Measurements from ENCODE around the gene CYP17A1.
"Not testable (repeated sequence)": the region's sequence is repeated elsewhere in the genome, so short reads cannot be mapped to it uniquely, and the experiment has no call there.

Gene CYP17A1

DNA sequence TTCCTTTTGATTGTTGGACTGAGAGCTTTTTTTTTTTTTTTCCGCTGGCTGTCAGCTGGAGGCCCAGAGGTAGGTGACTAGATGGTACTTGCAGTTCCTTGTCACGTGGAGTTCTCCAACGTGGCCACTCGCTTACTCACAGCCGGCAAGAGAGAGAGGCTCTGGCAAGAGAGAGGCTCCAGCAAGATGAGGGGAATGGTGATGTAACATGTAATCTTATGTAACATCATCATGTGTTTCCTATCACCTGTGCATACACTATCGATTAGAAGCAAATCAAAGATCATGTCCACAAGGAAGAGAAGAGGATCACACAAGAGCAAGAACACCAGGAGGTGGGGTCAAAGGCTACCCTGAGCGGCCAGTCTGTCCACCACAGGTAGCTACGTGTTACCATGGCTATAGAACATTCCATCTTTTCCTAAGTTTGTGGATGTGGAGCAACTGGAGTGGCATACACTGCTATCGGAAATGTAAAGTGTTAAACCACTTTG, 12.9 kb upstream of the CYP17A1 start:
- H3K9me3 Mint-ChIP-seq = no peaks in the 10 kb centered on the region

DNA sequence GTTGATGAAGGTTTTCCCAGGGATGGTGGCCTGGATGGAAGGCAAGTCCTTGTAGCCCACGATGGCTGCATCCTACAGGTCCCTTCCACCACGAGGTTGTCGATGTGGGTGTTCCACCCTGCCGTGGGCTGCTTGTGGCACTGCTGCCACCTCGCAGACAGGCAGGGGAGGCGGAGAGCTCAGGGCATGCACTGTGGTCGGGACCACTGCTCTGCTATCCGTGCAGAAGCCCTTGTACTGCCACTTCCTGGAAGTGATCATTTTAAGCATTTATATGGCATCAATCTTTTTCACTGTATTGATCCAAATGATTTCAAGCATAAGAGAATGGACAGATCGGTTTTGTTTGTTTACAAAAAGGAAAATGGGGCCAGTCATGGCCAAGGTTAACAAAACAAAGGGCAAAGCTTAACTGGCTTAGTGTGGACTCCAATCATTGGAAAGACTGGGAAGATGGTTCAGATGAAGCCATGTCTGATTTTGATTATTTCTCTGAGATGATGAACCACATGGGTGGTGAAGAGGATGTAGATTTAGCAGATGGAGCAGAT, 8.2 kb upstream of the CYP17A1 start:
- no peaks in the 10 kb centered on the region for H3K27me3 Mint-ChIP-seq
- H3K4me1 Mint-ChIP-seq = no peaks in the 10 kb centered on the region
- H3K4me3 Mint-ChIP-seq = no peak overlapping the region
- H3K27ac Mint-ChIP-seq = no peak overlapping the region
- ATAC-seq (no peak), DNase-seq (no peak)
- no peaks in the 10 kb centered on the region for H3K9me3 Mint-ChIP-seq

More for the DNA sequence above, 12.9 kb upstream of the CYP17A1 start:
- Mint-ChIP-seq H3K27ac (peak overlapping the region in 1 of 2 donors; percentile 4), H3K4me1 (peaks cover 6% of the 10 kb centered on the region), H3K4me3 (no peak overlapping the region), H3K27me3 (no peaks in the 10 kb centered on the region)
- no peak for DNase-seq
- no peak for ATAC-seq

DNA sequence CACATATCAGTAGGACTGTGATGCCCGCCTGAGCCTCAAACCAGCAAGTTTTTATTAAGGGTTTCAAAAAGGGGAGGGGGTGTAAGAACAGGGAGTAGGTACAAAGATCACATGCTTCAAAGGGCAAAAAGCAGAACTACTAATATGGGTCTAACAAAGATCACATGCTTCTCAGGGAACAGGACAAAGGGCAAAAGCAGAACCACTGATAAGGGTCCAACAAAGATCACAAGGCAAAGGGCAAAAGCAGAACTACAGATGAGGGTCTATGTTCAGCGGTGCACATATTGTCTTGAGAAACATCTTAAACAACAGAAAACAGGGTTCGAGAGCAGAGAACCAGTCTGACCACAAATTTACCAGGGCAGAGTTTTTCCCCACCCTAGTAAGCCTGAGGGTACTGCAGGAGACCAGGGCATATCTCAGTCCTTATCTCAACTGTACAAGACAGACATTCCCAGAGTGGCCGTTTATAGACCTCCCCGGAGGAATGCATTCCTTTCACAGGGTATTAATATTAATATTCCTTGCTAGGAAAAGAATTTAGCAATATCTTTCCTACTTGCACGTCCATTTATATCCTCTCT, 7.1 kb upstream of the CYP17A1 start:
- not testable (repeated sequence) for H3K9me3 Mint-ChIP-seq, H3K4me3 Mint-ChIP-seq, H3K27me3 Mint-ChIP-seq, H3K27ac Mint-ChIP-seq, ATAC-seq, H3K4me1 Mint-ChIP-seq, DNase-seq

DNA sequence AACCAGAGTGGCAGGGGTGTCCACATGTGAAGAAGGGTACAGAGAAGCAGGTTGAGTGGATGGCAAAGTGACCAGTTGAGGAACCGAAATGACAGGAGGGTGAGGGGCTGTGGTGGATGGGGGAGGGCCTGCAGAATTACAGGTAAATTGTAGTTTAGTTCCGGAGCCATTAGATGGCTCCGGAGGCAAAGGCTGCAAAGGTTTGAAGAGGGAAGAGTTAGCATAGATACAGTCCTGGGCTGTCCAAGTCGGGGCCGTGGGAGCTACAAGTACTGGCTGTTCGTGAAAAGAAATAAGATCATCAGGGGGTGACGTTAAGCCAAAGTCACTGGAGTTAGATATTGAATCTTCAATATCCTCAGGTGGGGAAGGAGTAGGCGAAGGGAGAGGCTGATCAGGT, 5.9 kb upstream of the CYP17A1 start:
- H3K9me3 Mint-ChIP-seq = not testable (repeated sequence)

DNA sequence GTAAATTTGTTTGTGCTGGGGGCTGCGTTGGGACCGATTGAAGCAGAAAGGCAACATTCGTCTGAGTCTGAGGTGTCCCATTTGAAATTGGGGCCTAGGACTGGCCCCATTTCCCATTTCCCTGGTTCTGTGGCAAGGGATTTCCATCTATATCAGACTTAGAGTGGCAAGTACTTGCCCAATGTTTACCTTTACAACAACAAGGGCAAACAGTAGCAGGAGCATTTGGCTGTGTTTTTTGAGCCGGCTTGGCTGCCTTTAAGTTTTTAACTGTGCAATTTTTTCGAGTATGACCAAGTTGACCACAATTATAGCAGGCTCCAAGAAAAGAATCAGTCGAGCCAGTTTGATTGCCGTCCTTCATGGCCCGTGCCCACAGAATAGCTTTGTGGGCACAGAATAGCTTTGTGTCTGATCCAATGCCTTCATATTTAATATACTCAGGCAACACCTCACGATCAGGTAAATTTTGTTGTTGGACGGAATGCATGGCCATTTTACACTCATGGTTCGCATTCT, 4.7 kb upstream of the CYP17A1 start:
- no peak for DNase-seq
- no peak for ATAC-seq
- peaks cover 7 to 11% of the 10 kb centered on the region in 2 donors for H3K9me3 Mint-ChIP-seq
- no peak overlapping the region for H3K27ac Mint-ChIP-seq
- H3K27me3 Mint-ChIP-seq = peaks cover 8% of the 10 kb centered on the region
- H3K4me1 Mint-ChIP-seq = no peaks in the 10 kb centered on the region
- H3K4me3 Mint-ChIP-seq = no peak overlapping the region

More for the DNA sequence above, 5.9 kb upstream of the CYP17A1 start:
- DNase-seq, ATAC-seq, H3K4me3 Mint-ChIP-seq, H3K27me3 Mint-ChIP-seq, H3K4me1 Mint-ChIP-seq, H3K27ac Mint-ChIP-seq: not testable (repeated sequence)

DNA sequence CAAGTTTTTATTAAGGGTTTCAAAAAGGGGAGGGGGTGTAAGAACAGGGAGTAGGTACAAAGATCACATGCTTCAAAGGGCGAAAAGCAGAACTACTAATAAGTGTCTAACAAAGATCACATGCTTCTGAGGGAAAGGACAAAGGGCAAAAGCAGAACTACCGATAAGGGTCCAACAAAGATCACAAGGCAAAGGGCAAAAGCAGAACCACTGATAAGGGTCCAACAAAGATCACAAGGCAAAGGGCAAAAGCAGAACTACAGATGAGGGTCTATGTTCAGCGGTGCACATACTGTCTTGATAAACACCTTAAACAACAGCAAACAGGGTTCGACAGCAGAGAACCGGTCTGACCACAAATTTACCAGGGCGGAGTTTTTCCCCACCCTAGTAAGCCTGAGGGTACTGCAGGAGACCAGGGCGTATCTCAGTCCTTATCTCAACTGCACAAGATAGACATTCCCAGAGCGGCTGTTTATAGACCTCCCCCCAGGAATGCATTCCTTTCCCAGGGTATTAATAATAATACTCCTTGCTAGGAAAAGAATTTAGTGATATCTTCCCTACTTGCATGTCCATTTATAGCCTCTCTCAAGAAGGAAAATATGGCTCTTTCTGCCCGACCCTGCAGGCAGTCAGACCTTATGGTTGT, 1.2 kb upstream of the CYP17A1 start:
- not testable (repeated sequence) for H3K4me3 Mint-ChIP-seq, ATAC-seq, H3K27me3 Mint-ChIP-seq, DNase-seq, H3K4me1 Mint-ChIP-seq, H3K27ac Mint-ChIP-seq
- H3K9me3 Mint-ChIP-seq = peaks cover 7 to 11% of the 10 kb centered on the region in 2 donors

DNA sequence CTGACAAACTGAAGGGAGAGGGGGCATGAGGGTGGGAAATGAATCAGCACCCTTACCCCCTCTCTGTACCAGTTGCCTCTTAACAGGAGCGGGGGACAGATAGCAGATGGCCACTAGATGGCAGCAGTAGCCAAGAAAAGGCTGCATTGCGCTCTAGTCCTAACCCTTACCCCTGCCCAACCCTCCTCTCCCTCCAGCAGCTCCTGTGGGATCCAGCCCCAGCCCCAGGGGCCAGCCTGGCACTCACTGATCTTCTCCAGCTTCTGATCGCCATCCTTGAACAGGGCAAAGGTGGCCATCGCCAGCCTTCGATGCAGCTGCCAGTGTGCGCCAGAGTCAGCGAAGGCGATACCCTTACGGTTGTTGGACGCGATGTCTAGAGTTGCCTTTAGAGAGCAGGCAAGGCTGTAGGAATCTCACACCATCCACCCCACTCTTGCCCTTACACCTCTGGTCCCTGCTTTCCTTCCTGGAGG, 2.2 kb downstream of the CYP17A1 start:
- Mint-ChIP-seq H3K4me1 (no peaks in the 10 kb centered on the region), H3K27ac (no peak overlapping the region), H3K27me3 (peaks cover 4% of the 10 kb centered on the region), H3K4me3 (no peak overlapping the region), H3K9me3 (peaks cover 7 to 11% of the 10 kb centered on the region in 2 donors)
- peak; percentile 73 to 75 for DNase-seq
- ATAC-seq = peak; percentile 98

DNA sequence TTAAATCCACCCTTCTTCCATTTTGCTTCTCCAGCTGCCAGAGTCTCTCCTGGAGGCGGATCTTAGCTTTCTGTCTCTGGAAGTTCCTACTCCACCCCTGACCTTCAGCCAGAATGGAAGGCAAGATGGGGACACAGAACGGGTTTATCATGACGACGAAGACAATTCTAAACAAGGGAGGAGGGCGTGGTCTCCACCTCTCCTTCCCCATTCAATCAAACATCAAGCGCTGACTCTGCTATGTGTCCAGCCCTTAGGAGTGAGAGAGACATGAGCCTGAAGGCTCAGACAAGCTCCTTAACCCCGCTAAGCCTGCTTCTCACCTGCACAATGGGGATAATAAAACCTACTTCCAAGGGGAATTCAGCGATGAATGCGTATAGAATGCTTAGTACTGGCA, 3.1 kb downstream of the CYP17A1 start:
- Mint-ChIP-seq H3K4me1 (no peaks in the 10 kb centered on the region), H3K27ac (no peak overlapping the region), H3K9me3 (peaks cover 7 to 11% of the 10 kb centered on the region in 2 donors), H3K4me3 (no peak overlapping the region), H3K27me3 (no peaks in the 10 kb centered on the region)
- DNase-seq (no peak), ATAC-seq (no peak)

DNA sequence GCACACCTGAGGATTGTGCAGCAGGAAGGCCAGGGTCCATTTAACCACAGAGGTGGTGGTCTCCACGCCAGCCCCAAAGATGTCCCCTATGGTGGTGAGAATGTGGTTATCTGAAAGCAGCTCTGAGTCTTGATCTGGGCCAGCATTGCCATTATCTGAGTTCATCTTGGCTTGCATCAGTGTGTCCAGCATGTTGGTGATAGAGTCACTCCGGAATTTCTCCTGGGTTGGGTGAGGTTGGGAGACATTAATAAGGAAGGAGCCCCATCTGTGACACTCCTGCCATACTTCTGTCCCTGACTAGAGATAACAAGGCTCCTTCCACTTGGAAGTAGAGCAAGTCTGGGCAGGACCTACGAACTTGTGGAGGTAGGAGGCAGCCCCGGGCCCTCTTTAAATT, 4.2 kb downstream of the CYP17A1 start:
- peaks cover 3 to 5% of the 10 kb centered on the region in 2 donors for H3K9me3 Mint-ChIP-seq
- ATAC-seq (no peak), DNase-seq (no peak)
- H3K4me1 Mint-ChIP-seq = no peaks in the 10 kb centered on the region
- no peak overlapping the region for H3K4me3 Mint-ChIP-seq
- H3K27me3 Mint-ChIP-seq = no peaks in the 10 kb centered on the region
- no peak overlapping the region for H3K27ac Mint-ChIP-seq

DNA sequence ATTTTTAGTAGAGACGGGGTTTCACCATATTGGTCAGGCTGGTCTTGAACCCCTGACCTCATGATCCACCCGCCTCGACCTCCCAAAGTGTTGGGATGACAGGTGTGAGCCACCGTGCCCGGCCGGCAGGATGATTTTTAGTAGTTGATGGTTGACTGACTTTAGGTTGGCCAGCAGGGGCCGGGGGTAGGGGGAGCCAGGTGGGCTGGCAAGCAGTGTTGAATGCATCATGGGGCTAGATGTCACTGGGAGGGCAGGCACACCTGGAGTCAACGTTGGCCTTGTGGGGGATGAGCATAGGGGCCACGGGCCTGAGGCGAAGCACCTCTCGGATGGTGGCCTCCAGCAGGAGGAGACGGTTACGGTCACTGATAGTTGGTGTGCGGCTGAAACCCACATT, 5.0 kb downstream of the CYP17A1 start:
- no peak overlapping the region for H3K4me3 Mint-ChIP-seq
- no peaks in the 10 kb centered on the region for H3K27me3 Mint-ChIP-seq
- H3K27ac Mint-ChIP-seq = no peak overlapping the region
- ATAC-seq = no peak
- H3K4me1 Mint-ChIP-seq = no peaks in the 10 kb centered on the region
- no peak for DNase-seq
- no peaks in the 10 kb centered on the region for H3K9me3 Mint-ChIP-seq

DNA sequence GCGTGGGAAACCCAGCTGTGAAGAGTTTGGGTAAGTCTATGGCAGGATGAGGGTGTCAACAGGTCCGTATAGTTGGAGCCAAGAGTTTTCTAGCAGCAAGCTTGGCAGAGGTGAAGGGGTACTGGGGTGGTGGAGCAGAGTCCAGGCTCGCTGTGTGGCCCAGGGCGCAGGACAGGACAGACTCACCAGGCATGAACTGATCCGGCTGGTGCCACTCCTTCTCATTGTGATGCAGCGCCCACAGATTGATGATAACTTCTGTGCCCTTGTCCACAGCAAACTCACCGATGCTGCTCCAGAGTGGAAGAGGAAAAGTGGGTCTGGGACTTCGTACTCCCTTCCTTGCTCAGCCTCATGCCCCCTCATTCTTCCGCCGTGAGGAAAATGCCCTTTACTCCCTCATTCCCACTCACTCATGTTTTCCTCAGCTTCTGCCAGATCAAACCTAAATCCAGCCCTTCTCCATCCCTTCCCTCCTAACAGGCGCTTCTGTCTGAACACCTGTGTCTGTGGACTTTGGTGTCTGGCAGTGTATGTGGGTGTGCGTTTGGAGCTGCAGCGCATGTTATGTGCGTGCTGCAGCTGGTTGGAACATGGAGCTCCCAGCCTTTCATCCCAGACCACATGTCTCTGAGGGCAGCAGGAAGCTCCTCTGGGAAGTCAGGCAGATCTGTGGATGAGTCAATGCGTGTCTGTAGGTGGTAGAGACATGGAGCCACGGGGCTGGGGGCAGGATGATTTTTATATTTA, 5.7 kb downstream of the CYP17A1 start:
- Mint-ChIP-seq H3K9me3 (no peaks in the 10 kb centered on the region), H3K4me1 (no peaks in the 10 kb centered on the region), H3K4me3 (no peak overlapping the region), H3K27ac (peak overlapping the region in 1 of 2 donors; percentile 85), H3K27me3 (no peaks in the 10 kb centered on the region)
- ATAC-seq = no peak
- DNase-seq = no peak

DNA sequence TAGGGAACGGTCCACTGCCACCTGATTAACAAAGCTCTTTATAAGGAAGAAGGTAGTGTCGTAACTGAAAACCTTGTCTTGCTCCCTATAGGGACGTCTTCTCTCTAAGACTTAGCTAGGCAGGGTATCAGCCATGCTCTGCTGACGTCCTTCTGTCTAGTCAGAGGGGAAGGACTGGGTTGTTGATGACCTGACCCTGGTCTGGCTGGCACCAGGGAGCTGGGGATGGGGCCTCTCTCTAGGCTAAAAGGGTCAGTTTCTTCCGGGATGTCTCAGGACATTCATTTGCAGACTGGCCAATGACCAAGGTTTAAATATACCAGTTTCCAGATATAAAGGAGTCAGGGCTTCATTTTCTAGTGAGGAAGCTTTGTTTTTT, 9.6 kb downstream of the CYP17A1 start:
- Mint-ChIP-seq H3K9me3 (no peaks in the 10 kb centered on the region), H3K27ac (no peak overlapping the region), H3K27me3 (no peaks in the 10 kb centered on the region), H3K4me3 (no peak overlapping the region), H3K4me1 (no peaks in the 10 kb centered on the region)
- no peak for DNase-seq
- no peak for ATAC-seq

DNA sequence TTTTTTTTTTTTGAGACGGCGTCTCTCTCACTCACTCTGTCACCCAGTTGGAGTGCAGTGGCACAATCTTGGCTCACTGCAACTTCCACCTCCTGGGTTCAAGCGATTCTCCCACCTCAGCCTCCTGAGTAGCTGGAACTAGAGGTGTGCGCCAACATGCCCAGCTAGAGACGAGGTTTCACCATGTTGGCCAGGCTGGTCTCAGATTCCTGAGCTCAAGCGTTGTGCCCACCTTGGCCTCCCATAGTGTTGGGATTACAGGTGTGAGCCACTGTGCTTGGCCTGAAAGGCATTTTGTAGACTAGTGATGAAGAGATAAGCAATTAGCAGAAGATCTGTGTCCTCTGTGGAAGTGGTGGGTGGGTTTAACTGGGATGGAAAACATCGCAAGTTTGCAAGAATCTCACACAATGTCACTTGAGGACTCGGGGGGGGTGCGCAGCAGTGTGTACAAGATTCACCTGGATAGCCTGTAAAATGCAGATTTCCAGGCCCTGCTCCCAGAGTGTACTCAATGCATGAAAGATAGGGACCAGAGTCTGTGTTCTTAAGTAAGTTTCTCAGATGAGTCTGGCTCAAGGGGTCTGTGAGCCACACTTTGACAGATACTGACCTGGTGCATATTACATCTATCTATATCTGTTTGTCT, 10.9 kb downstream of the CYP17A1 start:
- no peak for DNase-seq
- no peaks in the 10 kb centered on the region for H3K4me1 Mint-ChIP-seq
- no peaks in the 10 kb centered on the region for H3K9me3 Mint-ChIP-seq
- ATAC-seq = no peak
- no peak overlapping the region for H3K27ac Mint-ChIP-seq
- no peak overlapping the region for H3K4me3 Mint-ChIP-seq
- H3K27me3 Mint-ChIP-seq = no peaks in the 10 kb centered on the region

DNA sequence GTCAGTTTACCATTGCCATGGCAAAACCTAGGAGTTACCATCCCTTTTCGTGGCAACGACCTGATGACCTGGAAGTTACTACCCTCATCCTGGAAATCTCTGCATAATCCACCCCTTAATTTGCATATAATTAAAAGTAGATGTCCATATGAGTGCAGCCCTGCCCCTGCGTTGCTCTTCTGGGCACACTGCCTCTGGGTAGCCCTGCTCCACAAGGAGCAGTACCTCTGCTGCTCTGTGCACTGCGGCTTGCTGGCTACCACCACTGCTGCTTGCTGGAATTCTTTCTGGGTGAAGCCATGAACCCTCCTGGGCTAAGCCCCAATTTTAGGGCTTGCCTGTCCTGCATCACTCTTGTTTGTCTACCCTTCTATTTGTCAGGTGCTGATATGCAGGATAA, 12.5 kb downstream of the CYP17A1 start:
- H3K9me3 Mint-ChIP-seq = no peaks in the 10 kb centered on the region
- ATAC-seq (no peak), DNase-seq (no peak)
- no peaks in the 10 kb centered on the region for H3K4me1 Mint-ChIP-seq
- H3K4me3 Mint-ChIP-seq = no peak overlapping the region
- H3K27me3 Mint-ChIP-seq = no peaks in the 10 kb centered on the region
- H3K27ac Mint-ChIP-seq = no peak overlapping the region

DNA sequence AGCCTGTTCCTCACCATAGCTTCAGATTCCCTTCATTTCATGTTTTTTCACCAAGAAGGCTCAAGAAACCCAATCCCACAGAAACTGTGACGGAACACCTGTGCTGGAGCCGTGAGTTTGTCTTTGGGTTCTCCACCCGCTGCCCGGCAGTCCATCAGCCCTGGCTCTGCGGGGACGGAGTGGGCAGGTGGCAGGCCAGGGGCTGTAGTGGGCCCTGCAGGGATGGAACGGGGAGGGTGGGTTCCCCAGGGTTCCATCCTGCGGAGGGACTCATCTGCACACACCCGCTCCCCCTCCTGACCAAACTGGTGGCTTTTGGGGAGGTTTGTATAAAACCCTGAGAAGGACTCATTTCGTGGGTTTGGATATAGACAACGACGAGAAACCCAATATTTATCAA, 15.0 kb downstream of the CYP17A1 start:
- no peak for DNase-seq
- H3K27me3 Mint-ChIP-seq = no peaks in the 10 kb centered on the region
- H3K27ac Mint-ChIP-seq = peak overlapping the region in 1 of 2 donors; percentile 19
- H3K4me3 Mint-ChIP-seq = no peak overlapping the region
- ATAC-seq = no peak
- H3K9me3 Mint-ChIP-seq = no peaks in the 10 kb centered on the region
- H3K4me1 Mint-ChIP-seq = no peaks in the 10 kb centered on the region
